PFSK-1 (cell line): Measurements from ENCODE around the gene GPR176.

Experiments
- FOXP2 ChIP-seq: optimal IDR thresholded peaks from 2 replicates; pipeline ENCODE3; 2011; ENCODE audit warnings: borderline replicate concordance, control low read depth, inconsistent platforms; ENCODE audit not compliant: insufficient read depth; ENCODE audit errors: extremely low read length, extremely low read depth
- POLR2AphosphoS5 ChIP-seq: IDR thresholded peaks from 2 replicates; pipeline ENCODE4 v1.6.1; 2012; ENCODE audit warnings: low read depth, mild to moderate bottlenecking, control low read depth, low read length, moderate library complexity
- SIN3A ChIP-seq: IDR thresholded peaks from 2 replicates; pipeline ENCODE4 v1.6.1; 2012; ENCODE audit warnings: mild to moderate bottlenecking, low read length, moderate library complexity, borderline replicate concordance; ENCODE audit not compliant: insufficient read depth
- TAF1 ChIP-seq: IDR thresholded peaks from 2 replicates; pipeline ENCODE4 v1.6.1; 2012; ENCODE audit warnings: low read length, control low read depth, borderline replicate concordance; ENCODE audit not compliant: insufficient read depth
- TF ChIP-seq, protein P1 (sequence below), 2 experiments: IDR thresholded peaks; 2 replicates each; pipeline versions ENCODE4 v1.6.1 to v1.8.0; 2011 to 2012; ENCODE audit warnings: low read depth in 2 of 2, low read length in 2 of 2, control low read depth in 1 of 2, inconsistent platforms in 1 of 2, mild to moderate bottlenecking in 1 of 2, moderate library complexity in 1 of 2; ENCODE audit not compliant: insufficient read depth in 1 of 2

GPR176 gene

GRCh38 chr15:39804026-39804425 is 116.0 kb downstream of the GPR176 start:
- no peak for TF ChIP-seq POLR2AphosphoS5

DNA sequence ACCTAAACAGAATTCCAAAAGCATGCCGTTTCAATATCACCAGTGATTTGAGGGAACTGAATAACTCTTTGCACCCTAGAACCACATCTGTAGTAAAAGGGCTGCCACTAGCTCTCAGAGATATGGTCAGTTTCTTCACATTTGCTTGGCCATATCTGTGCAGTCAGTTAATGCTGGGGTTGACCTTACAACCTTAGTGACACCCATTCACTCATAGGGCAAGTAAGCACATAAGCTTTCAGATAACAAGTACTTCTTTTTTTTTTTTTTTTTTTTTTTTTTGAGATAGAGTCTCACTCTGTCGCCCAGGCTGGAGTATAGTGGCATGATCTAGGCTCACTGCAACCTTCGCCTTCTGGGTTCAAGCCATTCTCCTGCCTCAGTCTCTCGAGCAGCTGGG is 117.0 kb downstream of the GPR176 start:
- TF ChIP-seq SIN3A (no peak), FOXP2 (no peak), TAF1 (no peak), POLR2AphosphoS5 (no peak)
- TF ChIP-seq, protein P1, sequence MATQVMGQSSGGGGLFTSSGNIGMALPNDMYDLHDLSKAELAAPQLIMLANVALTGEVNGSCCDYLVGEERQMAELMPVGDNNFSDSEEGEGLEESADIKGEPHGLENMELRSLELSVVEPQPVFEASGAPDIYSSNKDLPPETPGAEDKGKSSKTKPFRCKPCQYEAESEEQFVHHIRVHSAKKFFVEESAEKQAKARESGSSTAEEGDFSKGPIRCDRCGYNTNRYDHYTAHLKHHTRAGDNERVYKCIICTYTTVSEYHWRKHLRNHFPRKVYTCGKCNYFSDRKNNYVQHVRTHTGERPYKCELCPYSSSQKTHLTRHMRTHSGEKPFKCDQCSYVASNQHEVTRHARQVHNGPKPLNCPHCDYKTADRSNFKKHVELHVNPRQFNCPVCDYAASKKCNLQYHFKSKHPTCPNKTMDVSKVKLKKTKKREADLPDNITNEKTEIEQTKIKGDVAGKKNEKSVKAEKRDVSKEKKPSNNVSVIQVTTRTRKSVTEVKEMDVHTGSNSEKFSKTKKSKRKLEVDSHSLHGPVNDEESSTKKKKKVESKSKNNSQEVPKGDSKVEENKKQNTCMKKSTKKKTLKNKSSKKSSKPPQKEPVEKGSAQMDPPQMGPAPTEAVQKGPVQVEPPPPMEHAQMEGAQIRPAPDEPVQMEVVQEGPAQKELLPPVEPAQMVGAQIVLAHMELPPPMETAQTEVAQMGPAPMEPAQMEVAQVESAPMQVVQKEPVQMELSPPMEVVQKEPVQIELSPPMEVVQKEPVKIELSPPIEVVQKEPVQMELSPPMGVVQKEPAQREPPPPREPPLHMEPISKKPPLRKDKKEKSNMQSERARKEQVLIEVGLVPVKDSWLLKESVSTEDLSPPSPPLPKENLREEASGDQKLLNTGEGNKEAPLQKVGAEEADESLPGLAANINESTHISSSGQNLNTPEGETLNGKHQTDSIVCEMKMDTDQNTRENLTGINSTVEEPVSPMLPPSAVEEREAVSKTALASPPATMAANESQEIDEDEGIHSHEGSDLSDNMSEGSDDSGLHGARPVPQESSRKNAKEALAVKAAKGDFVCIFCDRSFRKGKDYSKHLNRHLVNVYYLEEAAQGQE (IDR thresholded peaks at IDR 0.05; ENCODE audit: insufficient read depth in 1 of 2, low read depth in 2 of 2, low read length in 2 of 2): no peak

GRCh38 chr15:39801641-39802309 is 118.3 kb downstream of the GPR176 start:
- TF ChIP-seq POLR2AphosphoS5: no peak
- peak; percentile 18 for TF ChIP-seq FOXP2
- TF ChIP-seq, protein P1 (IDR thresholded peaks at IDR 0.05; ENCODE audit: insufficient read depth in 1 of 2, low read depth in 2 of 2, low read length in 2 of 2): no peak

- TF ChIP-seq, protein P1 (IDR thresholded peaks at IDR 0.05; ENCODE audit: insufficient read depth in 1 of 2, low read depth in 2 of 2, low read length in 2 of 2): no peak
- TF ChIP-seq FOXP2 (no peak), POLR2AphosphoS5 (no peak), SIN3A (no peak), TAF1 (no peak)
Measured at GRCh38 chr15:39799552-39800011, 120.5 kb downstream of the GPR176 start.

- TF ChIP-seq, protein P1 (IDR thresholded peaks at IDR 0.05; ENCODE audit: insufficient read depth in 1 of 2, low read depth in 2 of 2, low read length in 2 of 2): no peak
- TF ChIP-seq POLR2AphosphoS5 (no peak), SIN3A (no peak), FOXP2 (no peak), TAF1 (no peak)
Measured at GRCh38 chr15:39798382-39798781, 121.7 kb downstream of the GPR176 start.
